Hepatocyte (in vitro differentiated cells): ENCODE measurements around the gene F13A1.

Source experiments
- EZH2 ChIP-seq: fragments of 200-600 bp; sonication (generic); IDR thresholded peaks from 2 replicates; pipeline ENCODE4 v1.6.1; 2016; ENCODE audit warnings: antibody characterized with exemption, mild to moderate bottlenecking, borderline replicate concordance
- TF ChIP-seq, protein P1 (sequence below): fragments of 200-600 bp; sonication (generic); IDR thresholded peaks from 2 replicates; pipeline ENCODE4 v1.5.1; 2016; ENCODE audit warnings: antibody characterized with exemption, mild to moderate bottlenecking; ENCODE audit not compliant: poor library complexity

DNA sequence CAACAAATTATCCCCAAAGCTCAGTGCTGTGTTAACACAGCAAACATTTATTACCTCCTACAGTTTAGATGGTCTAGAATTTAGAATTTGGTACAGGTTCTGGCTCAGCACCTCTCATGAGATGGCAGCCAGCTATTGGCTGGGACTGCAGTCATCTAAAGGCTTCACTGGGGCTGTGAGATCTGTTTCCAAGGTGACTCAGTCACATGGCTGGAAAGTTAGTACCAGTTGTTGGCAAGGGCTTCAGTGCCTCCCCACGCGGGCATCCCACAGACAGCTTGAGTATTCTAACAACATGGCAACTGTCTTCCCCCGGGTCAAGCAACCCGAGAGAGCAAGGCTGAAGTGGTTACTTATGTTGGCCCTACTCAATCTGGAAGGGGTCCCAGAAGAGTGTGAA lies 44.8 kb upstream of the F13A1 start:
- TF ChIP-seq, protein P1, sequence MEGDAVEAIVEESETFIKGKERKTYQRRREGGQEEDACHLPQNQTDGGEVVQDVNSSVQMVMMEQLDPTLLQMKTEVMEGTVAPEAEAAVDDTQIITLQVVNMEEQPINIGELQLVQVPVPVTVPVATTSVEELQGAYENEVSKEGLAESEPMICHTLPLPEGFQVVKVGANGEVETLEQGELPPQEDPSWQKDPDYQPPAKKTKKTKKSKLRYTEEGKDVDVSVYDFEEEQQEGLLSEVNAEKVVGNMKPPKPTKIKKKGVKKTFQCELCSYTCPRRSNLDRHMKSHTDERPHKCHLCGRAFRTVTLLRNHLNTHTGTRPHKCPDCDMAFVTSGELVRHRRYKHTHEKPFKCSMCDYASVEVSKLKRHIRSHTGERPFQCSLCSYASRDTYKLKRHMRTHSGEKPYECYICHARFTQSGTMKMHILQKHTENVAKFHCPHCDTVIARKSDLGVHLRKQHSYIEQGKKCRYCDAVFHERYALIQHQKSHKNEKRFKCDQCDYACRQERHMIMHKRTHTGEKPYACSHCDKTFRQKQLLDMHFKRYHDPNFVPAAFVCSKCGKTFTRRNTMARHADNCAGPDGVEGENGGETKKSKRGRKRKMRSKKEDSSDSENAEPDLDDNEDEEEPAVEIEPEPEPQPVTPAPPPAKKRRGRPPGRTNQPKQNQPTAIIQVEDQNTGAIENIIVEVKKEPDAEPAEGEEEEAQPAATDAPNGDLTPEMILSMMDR: no peak
- TF ChIP-seq EZH2: no peak
